Caco-2 (cell line): ENCODE measurements around the gene RNF123. TPM values are rescaled to one million over a fixed set of nuclear protein-coding genes. Genes with fewer than 3 reads are reported as not detected.

ENCODE experiments used
- BruUV-seq: library from RNA; stranded (reverse); fragments of 400-500 nt; replicated peaks from 2 replicates; lab custom pipeline; 2021; lab: Mats Ljungman, UMichigan
- CTCF ChIA-PET: fragments of 300-600 bp; sonication (Branson Sonifier 250); formaldehyde crosslinking; loops from one replicate; lab custom pipeline; 2022; ENCODE audit warnings: antibody characterized with exemption; lab: Charles Lee
- POLR2A ChIA-PET: fragments of 300-600 bp; sonication (Branson Sonifier 250); formaldehyde crosslinking; loops from one replicate; lab custom pipeline; 2022; ENCODE audit warnings: antibody characterized with exemption; lab: Charles Lee
- DNase-seq, 2 experiments: peaks; one replicate each; pipeline versions ENCODE4 v3.0.0 to v3.0.0-alpha.2; 2020 to 2022
- H3K27me3 ChIP-seq: replicated peaks from 2 replicates; pipeline ENCODE4 v1.6.0; 2011; ENCODE audit warnings: low read length; ENCODE audit not compliant: control insufficient read depth, insufficient read depth
- H3K36me3 ChIP-seq: 2 replicates; pipeline ENCODE4 v1.5.1; 2011; ENCODE audit warnings: low read length; ENCODE audit not compliant: control insufficient read depth, insufficient read depth
- H3K4me1 ChIP-seq: fragments of 250-450 bp; sonication (Bioruptor Pico); 2 replicates; pipeline ENCODE4 v1.5.1; 2020; ENCODE audit warnings: mild to moderate bottlenecking
- H3K4me3 ChIP-seq: 2 replicates; pipeline ENCODE4 v1.5.1; 2011; ENCODE audit warnings: low read depth, mild to moderate bottlenecking, control low read depth, low read length
- H3K9me3 ChIP-seq: fragments of 250-450 bp; sonication (Bioruptor Pico); 2 replicates; pipeline ENCODE4 v1.5.1; 2020; ENCODE audit warnings: mild to moderate bottlenecking, moderate library complexity
- H3K27ac Mint-ChIP-seq: one replicate; pipeline ENCODE4 v1.8.0; 2022; ENCODE audit warnings: mixed read lengths; ENCODE audit not compliant: unreplicated experiment
- H3K27me3 Mint-ChIP-seq: one replicate; pipeline ENCODE4 v1.8.0; 2022; ENCODE audit warnings: mixed read lengths; ENCODE audit not compliant: insufficient read depth, unreplicated experiment
- H3K36me3 Mint-ChIP-seq: one replicate; pipeline ENCODE4 v1.8.0; 2022; ENCODE audit warnings: mild to moderate bottlenecking, mixed read lengths; ENCODE audit not compliant: insufficient read depth, unreplicated experiment
- H3K4me1 Mint-ChIP-seq: one replicate; pipeline ENCODE4 v1.8.0; 2022; ENCODE audit warnings: low read depth, mixed read lengths; ENCODE audit not compliant: unreplicated experiment
- H3K4me3 Mint-ChIP-seq: one replicate; pipeline ENCODE4 v1.8.0; 2022; ENCODE audit warnings: mild to moderate bottlenecking, moderate library complexity, mixed read lengths; ENCODE audit not compliant: unreplicated experiment
- H3K9me3 Mint-ChIP-seq: one replicate; pipeline ENCODE4 v1.8.0; 2022; ENCODE audit warnings: mixed read lengths; ENCODE audit not compliant: unreplicated experiment
- intact Hi-C: fragments of 100-400 bp; cut with micrococcal nuclease; formaldehyde crosslinking; loops from one replicate; pipeline ENCODE4 v1.10.0; 2022; ENCODE audit not compliant: unreplicated experiment
- total RNA-seq: library from RNA; stranded (reverse); gene quantifications from 2 replicates; pipeline ENCODE4 v1.2.3, GENCODE V29; 2022
- TF ChIP-seq, protein P1 (sequence below), 2 experiments: fragments of 200-600 bp in 1 of 2; IDR thresholded peaks; 1 replicate in 1 of 2; 2 replicates in 1 of 2; pipeline versions ENCODE4 v1.5.1 to v1.8.0; 2011 to 2022; ENCODE audit warnings: antibody characterized with exemption in 1 of 2, control low read depth in 1 of 2, inconsistent platforms in 1 of 2, low read depth in 1 of 2, low read length in 1 of 2, mild to moderate bottlenecking in 1 of 2, moderate library complexity in 1 of 2; ENCODE audit not compliant: insufficient read depth in 1 of 2, severe bottlenecking in 1 of 2, unreplicated experiment in 1 of 2

RNF123 gene
- total RNA-seq, 1 experiment from 2014 or later: 45.2 TPM

DNA sequence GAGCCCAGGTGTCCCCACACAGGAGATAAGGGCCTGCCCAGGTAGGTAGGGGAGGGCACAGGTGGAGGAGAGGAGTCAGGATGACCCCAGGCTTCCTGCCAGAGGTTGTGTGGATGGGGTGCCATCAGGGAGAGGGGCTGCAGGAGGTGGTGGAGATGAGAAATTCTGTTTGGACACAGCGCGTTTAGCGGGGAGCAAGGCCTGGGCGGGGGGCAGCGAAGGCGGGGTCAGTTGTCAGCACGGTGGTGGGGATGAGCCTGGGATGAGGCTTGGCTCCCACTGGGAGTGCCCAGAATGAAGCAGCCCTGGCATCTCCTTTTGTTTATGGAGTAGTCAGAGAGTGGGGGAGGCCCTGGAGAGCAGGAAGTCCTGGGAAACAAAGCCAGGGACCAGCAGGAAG, 14.6 kb downstream of the RNF123 start:
- Histone ChIP-seq H3K4me3 (no peak overlapping the region), H3K27me3 (no peaks in the 10 kb centered on the region), H3K9me3 (no peaks in the 10 kb centered on the region), H3K4me1 (no peaks in the 10 kb centered on the region), H3K36me3 (no peaks in the 10 kb centered on the region; the same call in 1 of the 2 replicates)
- H3K27ac Mint-ChIP-seq: no peak overlapping the region
- H3K36me3 Mint-ChIP-seq: peaks cover 5% of the 10 kb centered on the region
- intact Hi-C loops: loop anchor here (1.0 to 5.0 kb wide), 2 partner anchors 135 to 203 kb away; no protein-coding TSS in a partner anchor
- H3K27me3 Mint-ChIP-seq: no peaks in the 10 kb centered on the region
- ChIA-PET CTCF (no interaction called here), POLR2A (no interaction called here)
- no peaks in the 10 kb centered on the region for H3K9me3 Mint-ChIP-seq
- no peak overlapping the region for H3K4me3 Mint-ChIP-seq
- no peak for DNase-seq
- TF ChIP-seq, protein P1, sequence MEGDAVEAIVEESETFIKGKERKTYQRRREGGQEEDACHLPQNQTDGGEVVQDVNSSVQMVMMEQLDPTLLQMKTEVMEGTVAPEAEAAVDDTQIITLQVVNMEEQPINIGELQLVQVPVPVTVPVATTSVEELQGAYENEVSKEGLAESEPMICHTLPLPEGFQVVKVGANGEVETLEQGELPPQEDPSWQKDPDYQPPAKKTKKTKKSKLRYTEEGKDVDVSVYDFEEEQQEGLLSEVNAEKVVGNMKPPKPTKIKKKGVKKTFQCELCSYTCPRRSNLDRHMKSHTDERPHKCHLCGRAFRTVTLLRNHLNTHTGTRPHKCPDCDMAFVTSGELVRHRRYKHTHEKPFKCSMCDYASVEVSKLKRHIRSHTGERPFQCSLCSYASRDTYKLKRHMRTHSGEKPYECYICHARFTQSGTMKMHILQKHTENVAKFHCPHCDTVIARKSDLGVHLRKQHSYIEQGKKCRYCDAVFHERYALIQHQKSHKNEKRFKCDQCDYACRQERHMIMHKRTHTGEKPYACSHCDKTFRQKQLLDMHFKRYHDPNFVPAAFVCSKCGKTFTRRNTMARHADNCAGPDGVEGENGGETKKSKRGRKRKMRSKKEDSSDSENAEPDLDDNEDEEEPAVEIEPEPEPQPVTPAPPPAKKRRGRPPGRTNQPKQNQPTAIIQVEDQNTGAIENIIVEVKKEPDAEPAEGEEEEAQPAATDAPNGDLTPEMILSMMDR (IDR thresholded peaks at IDR 0.05; ENCODE audit: insufficient read depth in 1 of 2, low read depth in 1 of 2, low read length in 1 of 2, severe bottlenecking in 1 of 2, unreplicated experiment in 1 of 2): no peak
- no peaks in the 10 kb centered on the region for H3K4me1 Mint-ChIP-seq
- BruUV-seq: no TSS peak

DNA sequence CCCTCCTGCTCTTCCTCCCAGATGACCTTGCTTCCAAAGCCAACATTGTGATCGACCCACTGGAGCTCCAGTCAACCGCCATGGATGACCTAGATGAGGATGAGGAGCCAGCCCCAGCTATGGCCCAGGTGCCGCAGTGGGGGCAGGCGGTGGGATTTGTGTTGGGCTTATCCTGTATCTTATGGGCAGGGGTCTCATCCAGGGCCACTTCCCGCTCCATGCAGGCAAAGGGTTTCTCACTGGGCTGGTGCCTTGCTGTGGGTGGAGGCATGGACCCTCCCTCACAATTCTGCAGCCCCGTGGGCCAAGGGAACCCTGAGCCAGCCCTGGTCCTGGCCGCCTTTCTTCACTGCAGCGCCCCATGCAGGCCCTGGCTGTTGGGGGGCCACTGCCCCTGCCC, 15.3 kb downstream of the RNF123 start:
- Mint-ChIP-seq H3K27me3 (no peaks in the 10 kb centered on the region), H3K9me3 (no peaks in the 10 kb centered on the region), H3K4me1 (no peaks in the 10 kb centered on the region), H3K4me3 (no peak overlapping the region), H3K27ac (no peak overlapping the region), H3K36me3 (peaks cover 5% of the 10 kb centered on the region)
- no TSS peak for BruUV-seq
- intact Hi-C loops: loop anchor here (5.0 kb wide), 1 partner anchor 203 kb away; no protein-coding TSS in a partner anchor
- Histone ChIP-seq H3K4me1 (no peaks in the 10 kb centered on the region), H3K9me3 (no peaks in the 10 kb centered on the region), H3K27me3 (no peaks in the 10 kb centered on the region), H3K4me3 (no peak overlapping the region), H3K36me3 (no peaks in the 10 kb centered on the region; the same call in 1 of the 2 replicates)
- TF ChIP-seq, protein P1 (IDR thresholded peaks at IDR 0.05; ENCODE audit: insufficient read depth in 1 of 2, low read depth in 1 of 2, low read length in 1 of 2, severe bottlenecking in 1 of 2, unreplicated experiment in 1 of 2): no peak
- ChIA-PET CTCF (interaction anchor here (0.6 kb wide), 1 partner anchor 293 kb away, joined by 3 read pairs; the partner anchor contains the start of gene RHOA), POLR2A (no interaction called here)
- no peak for DNase-seq

DNA sequence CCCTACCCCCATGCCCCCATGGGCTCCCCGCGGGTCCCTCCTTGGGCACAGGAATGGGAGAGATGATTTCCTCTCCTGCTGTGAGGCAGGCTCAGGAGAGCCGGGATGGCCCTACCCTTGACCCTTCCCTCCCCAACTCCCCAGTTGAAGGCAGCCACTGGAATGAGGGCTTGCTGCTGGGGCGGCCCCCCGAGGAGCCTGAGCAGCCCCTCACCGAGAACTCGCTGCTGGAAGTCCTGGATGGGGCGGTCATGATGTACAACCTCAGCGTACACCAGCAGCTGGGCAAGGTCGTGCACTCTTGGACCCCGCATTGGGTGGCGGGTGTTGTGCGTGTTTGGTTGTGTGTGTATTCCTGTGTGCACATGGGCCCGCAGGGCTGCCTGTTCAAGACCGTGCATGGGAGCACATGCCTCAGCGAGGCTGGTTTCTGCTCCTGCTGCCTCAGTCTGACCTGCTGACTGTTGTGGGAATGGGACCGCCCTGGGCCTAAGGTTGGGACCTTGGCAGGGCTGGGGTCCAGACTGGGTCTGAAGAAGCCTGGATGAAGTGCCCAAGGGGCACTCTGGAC, 16.1 kb downstream of the RNF123 start:
- no TSS peak for BruUV-seq
- TF ChIP-seq, protein P1 (IDR thresholded peaks at IDR 0.05; ENCODE audit: insufficient read depth in 1 of 2, low read depth in 1 of 2, low read length in 1 of 2, severe bottlenecking in 1 of 2, unreplicated experiment in 1 of 2): no peak
- intact Hi-C loops: no loop called here
- H3K9me3 Mint-ChIP-seq: no peaks in the 10 kb centered on the region
- ChIA-PET CTCF (no interaction called here), POLR2A (no interaction called here)
- H3K4me1 ChIP-seq: no peaks in the 10 kb centered on the region
- H3K36me3 Mint-ChIP-seq: peaks cover 5% of the 10 kb centered on the region
- H3K9me3 ChIP-seq: no peaks in the 10 kb centered on the region
- no peak overlapping the region for H3K27ac Mint-ChIP-seq
- no peak overlapping the region for H3K4me3 ChIP-seq
- DNase-seq: no peak
- no peaks in the 10 kb centered on the region for H3K4me1 Mint-ChIP-seq
- no peaks in the 10 kb centered on the region for H3K27me3 Mint-ChIP-seq
- no peaks in the 10 kb centered on the region for H3K27me3 ChIP-seq
- H3K4me3 Mint-ChIP-seq: no peak overlapping the region
- H3K36me3 ChIP-seq: no peaks in the 10 kb centered on the region; the same call in 1 of the 2 replicates
